ENCODE measurements around the gene XIRP1.

Gene XIRP1

DNA sequence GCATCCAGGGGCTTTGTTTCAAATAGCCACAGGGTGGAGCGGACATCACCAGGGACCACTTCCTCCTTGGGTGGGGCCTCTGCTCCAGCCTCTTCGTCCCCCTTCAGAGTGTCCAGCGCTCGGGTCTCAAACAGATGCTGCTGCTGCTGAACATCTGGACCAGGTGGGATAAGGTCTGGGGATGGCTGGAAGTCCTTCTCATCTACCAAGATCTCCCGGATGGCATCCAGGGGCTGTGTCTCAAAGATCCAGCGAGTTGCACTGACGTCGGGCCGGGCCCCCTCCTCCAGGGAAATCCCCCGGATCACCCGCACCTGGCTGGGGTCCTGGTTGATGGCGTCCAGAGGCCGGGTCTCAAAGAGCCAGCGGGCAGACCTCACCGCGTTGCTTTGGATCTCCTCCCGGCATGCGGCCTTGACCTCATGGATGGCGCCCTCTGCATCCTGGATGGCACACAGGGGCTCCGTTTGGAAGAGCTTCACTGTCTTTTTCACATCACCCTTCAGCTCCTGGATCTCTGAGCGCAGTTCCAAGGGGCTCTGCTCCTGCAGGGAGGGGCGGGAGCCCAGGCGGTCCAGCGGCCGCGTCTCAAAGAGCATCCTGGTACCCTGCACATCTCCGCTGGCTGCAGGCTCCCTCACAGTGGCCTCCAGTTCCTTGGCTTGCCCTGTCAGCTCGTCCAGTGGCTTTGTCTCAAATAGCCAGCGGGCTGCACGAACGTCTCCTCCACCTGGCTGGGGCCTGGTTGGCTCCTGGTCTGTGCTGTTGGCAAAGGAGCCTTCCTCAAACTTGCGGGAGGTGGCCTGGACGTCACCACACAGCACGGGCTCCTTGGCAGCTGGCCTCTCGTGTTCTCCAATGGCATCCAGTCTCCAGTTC lies 3.9 kb downstream of the XIRP1 start:
- in situ Hi-C loops (cut with HindIII; ENCODE audit: low sequenced_read_pairs), result no loop called here
- no peak overlapping the region for H3K4me3 ChIP-seq (ENCODE audit: low read depth, low read length)
- DNase-seq (ENCODE audit: low read depth), result no peak
- no peak for TF ChIP-seq CTCF (IDR thresholded peaks at IDR 0.05; ENCODE audit: low read depth, low read length, missing control alignments)

- DNase-seq (ENCODE audit: low read depth), result no peak
- TF ChIP-seq CTCF (IDR thresholded peaks at IDR 0.05; ENCODE audit: low read depth, low read length, missing control alignments), result no peak
- H3K4me3 ChIP-seq (ENCODE audit: low read depth, low read length), result no peak overlapping the region
- in situ Hi-C loops (cut with HindIII; ENCODE audit: low sequenced_read_pairs), result no loop called here
Measured at GRCh38 chr3:39187372-39188155, 4.8 kb downstream of the XIRP1 start.

DNA sequence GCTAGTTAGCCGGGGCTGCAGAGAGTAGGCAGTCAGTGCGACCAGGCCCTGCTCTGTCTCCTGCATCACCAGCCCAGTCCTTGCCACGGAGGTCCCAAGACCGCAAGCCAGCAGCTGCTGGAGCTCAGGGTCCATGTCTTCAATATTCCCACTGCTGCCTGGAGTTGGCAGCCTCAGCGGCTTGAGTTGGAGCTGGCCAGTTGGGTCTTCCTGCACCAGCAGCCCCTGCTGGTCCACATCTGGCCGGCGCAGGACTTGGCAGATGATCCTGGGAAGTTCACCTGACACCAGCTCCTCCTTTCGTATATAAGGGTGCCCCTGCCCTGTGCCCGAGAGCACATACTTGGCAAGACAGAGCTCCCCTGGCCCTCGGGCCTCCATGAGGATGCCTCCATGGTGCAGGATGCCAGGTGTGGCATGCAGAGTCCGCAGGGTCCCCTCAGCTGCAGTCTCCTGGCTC lies 5.7 kb downstream of the XIRP1 start:
- no peak for DNase-seq (ENCODE audit: low read depth)
- no peak for TF ChIP-seq CTCF (IDR thresholded peaks at IDR 0.05; ENCODE audit: low read depth, low read length, missing control alignments)
- H3K4me3 ChIP-seq (ENCODE audit: low read depth, low read length), result no peak overlapping the region
- in situ Hi-C loops (cut with HindIII; ENCODE audit: low sequenced_read_pairs), result no loop called here

DNA sequence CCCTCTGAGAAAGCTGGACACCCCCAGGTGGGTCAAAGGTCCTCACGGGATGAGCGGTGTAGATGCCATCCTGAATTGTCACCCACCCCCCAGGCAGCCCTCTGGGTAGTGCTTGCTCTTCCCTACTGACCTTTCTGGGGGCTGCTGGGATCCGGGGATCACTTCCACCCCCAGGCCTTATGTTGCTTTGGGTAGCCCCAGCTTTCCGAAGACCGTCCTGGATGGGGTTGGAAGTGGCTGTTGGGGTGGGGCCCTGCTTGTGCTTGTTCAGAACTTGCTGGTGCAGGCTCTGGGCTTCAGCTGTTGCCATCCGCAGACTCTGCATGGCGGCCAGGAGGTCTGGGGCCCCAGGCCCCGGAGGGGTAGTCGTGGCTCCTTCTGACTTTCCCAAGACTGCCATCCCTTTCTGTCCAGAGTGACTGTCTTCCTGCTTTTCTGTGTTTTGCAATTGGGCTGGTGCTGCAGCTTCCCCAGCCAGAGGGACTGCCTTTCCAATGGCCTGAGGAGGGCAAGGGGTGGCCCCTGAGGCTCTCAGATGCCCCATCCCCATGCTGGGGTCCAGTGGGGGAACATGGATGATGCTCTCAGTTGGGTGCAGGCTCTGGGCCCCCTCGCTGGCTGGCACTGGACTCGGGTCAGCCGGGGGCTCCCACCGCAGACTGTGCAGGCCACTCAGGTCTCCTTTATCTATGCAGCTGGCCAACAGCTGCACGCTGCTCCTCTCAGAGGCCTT lies 6.3 kb downstream of the XIRP1 start:
- in situ Hi-C loops (cut with HindIII; ENCODE audit: low sequenced_read_pairs), result no loop called here
- no peak for DNase-seq (ENCODE audit: low read depth)
- H3K4me3 ChIP-seq (ENCODE audit: low read depth, low read length), result no peak overlapping the region
- no peak for TF ChIP-seq CTCF (IDR thresholded peaks at IDR 0.05; ENCODE audit: low read depth, low read length, missing control alignments)

DNA sequence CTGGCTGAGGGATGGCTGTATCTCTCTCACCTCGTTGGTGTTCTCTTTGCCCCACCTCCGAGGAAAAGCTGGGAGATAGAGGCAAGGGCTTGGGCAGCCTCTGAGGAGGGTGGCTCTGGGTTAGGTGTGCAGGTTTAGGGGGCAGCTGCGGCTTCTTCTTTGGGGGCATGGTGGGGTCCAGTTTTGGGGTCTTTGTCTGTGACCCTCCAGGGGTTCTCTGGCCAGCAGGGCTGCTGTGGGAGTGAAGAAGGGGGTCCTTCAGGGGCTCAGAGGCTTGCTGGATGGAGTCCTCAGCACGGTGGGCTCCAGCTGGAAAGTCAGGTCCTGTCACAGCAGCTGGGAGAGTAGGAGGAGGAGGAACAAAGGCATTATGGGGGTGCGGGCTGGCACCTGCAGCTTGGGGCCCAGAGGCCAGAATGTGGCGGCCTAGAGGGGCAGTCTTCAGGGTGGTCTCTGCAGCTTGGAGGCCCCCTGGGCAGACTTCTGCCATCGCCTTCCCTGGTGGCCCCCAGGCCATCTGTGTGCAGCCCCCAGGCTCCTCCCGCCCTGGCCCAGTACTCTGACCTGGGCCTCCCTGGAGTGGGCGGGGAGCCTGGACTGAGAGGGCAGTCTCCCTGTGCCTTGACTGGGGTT lies 7.0 kb downstream of the XIRP1 start:
- in situ Hi-C loops (cut with HindIII; ENCODE audit: low sequenced_read_pairs), result no loop called here
- H3K4me3 ChIP-seq (ENCODE audit: low read depth, low read length), result no peak overlapping the region
- no peak for TF ChIP-seq CTCF (IDR thresholded peaks at IDR 0.05; ENCODE audit: low read depth, low read length, missing control alignments)
- DNase-seq (ENCODE audit: low read depth), result no peak

- H3K4me3 ChIP-seq (ENCODE audit: low read depth, low read length), result no peak overlapping the region
- no peak for TF ChIP-seq CTCF (IDR thresholded peaks at IDR 0.05; ENCODE audit: low read depth, low read length, missing control alignments)
- in situ Hi-C loops (cut with HindIII; ENCODE audit: low sequenced_read_pairs), result no loop called here
- DNase-seq (ENCODE audit: low read depth), result no peak
Measured at GRCh38 chr3:39184968-39185285, 7.5 kb downstream of the XIRP1 start.
